Heart left ventricle (tissue), 16 donors: Measurements from ENCODE around the gene CASP8. TPM values are rescaled to one million over a fixed set of nuclear protein-coding genes. Genes with fewer than 3 reads are reported as not detected.
A peak's percentile ranks its signal among the peaks of the same experiment; 100 is the strongest.
"Not testable (repeated sequence)": the region's sequence is repeated elsewhere in the genome, so short reads cannot be mapped to it uniquely, and the experiment has no call there.

Experiments used
- ATAC-seq, 4 donors: fragments of 200-7000 bp; cut with Tn5 transposase; one replicate each; pipeline ENCODE4 v1.9.1; 2020 to 2022; ENCODE audit warnings: moderate library complexity in 4 of 4, mild to moderate bottlenecking in 3 of 4, moderate number of reproducible peaks in 1 of 4
- DNase-seq, 5 donors: peaks; one replicate each; pipeline ENCODE4 v3.0.0-alpha.2; 2020
- H3K27ac ChIP-seq, 12 donors: fragments of 200-600 bp; sonication (generic) in 4 of 12; one replicate each; pipeline versions ENCODE4 v1.5.0 to v1.8.0; 2016 to 2022; ENCODE audit warnings: mild to moderate bottlenecking in 2 of 12
- H3K27me3 ChIP-seq, 9 donors: fragments of 200-600 bp; sonication (generic) in 2 of 9; one replicate each; pipeline versions ENCODE4 v1.5.1 to v1.8.0; 2016 to 2022; ENCODE audit warnings: mild to moderate bottlenecking in 3 of 9
- H3K36me3 ChIP-seq, 9 donors: fragments of 200-600 bp; sonication (generic) in 2 of 9; one replicate each; pipeline versions ENCODE4 v1.5.0 to v1.8.0; 2018 to 2022; ENCODE audit warnings: mild to moderate bottlenecking in 2 of 9
- H3K4me1 ChIP-seq, 12 donors: fragments of 200-600 bp; sonication (generic) in 4 of 12; one replicate each; pipeline versions ENCODE4 v1.5.0 to v1.8.0; 2016 to 2022; ENCODE audit warnings: mild to moderate bottlenecking in 3 of 12
- H3K4me3 ChIP-seq, 12 donors: fragments of 200-600 bp; sonication (generic) in 4 of 12; one replicate each; pipeline versions ENCODE4 v1.5.0 to v1.8.0; 2017 to 2022; ENCODE audit warnings: mild to moderate bottlenecking in 9 of 12, moderate library complexity in 4 of 12
- H3K9me3 ChIP-seq, 12 donors: fragments of 200-600 bp; sonication (generic) in 4 of 12; one replicate each; pipeline versions ENCODE4 v1.5.0 to v1.8.0; 2016 to 2022; ENCODE audit warnings: mild to moderate bottlenecking in 1 of 12
- POLR2A ChIP-seq, 2 donors: fragments of 450-650 bp; IDR thresholded peaks; one replicate each; pipeline ENCODE4 v1.6.1; 2017; ENCODE audit warnings: antibody characterized with exemption in 2 of 2, mild to moderate bottlenecking in 2 of 2, moderate library complexity in 2 of 2
- WGBS, 4 donors: extraction: QIAGEN DNeasy Blood & Tissue Kit in 2 of 4; methylation state at CpG; one replicate each; pipeline versions ENCODE4 v1.1.5 to v1.1.7; 2013 to 2018; 5-methylcytosine and 5-hydroxymethylcytosine counted together
- intact Hi-C, 10 donors: fragments of 100-400 bp; cut with DNase I; formaldehyde crosslinking; loops; one replicate each; pipeline versions ENCODE4 v1.11.1 to v1.14.2; 2022
- polyA plus RNA-seq, 2 donors: library from polyadenylated mRNA; stranded (reverse); fragments of 200-250 nt; gene quantifications; one replicate each; pipeline ENCODE4 v1.2.3, GENCODE V29; 2013
- total RNA-seq, 9 donors: library from RNA; depleted of rRNA in 2 of 9; stranded (reverse); fragments of >200 nt in 2 of 9; fragmentation: NEBNext Ultra II Directional in 3 of 9; extraction: Animal tissue kit (Norgen Biotek cat#: 25700) in 3 of 9; gene quantifications; one replicate each; pipeline versions ENCODE4 v1.1.0 to v1.2.4, GENCODE V29; 2016 to 2023
- TF ChIP-seq, protein P1 (sequence below), 12 donors: fragments of 200-600 bp; sonication (generic) in 4 of 12; IDR thresholded peaks; one replicate each; pipeline versions ENCODE4 v1.5.0 to v1.8.0; 2018 to 2022; ENCODE audit warnings: antibody characterized with exemption in 12 of 12, mild to moderate bottlenecking in 5 of 12
- donor health status: ischemic (EF 13 %, LVEDD 7.1; RV severe dilation, severe dysfunction).
- donor health status: healthy with polysubstance abuse.
- donor health status: DM: no; HTN: yes; CAD: no.
- donor health status: DM: no; HTN: no; CAD: no.
- donor health status: ischemic (EF 25% LVEDD 6.9; RV normal size, moderate dysfunction).
- donor health status: ischemic (EF 25% LVEDD 5.7; RV mildly dilated, moderate dysfunction).
- donor health status: healthy.
- donor health status: DM: yes; HTN: yes; CAD: no.
- donor health status: ischemic (EF 35%, LVEDD 5.7; RV mildly dilated, moderate dysfunction).
- donor health status: nonischemic (EF 11% LVEDD 7.7; RV severe dilation, severe dysfunction).
- donor health status: DM: yes; HTN: yes; CAD: no.
- donor health status: PGD.
- donor health status: ischemic (EF 29% LVEDD 5.4; RV normal size, mild dysfunction).
- donor health status: nonischemic (EF 23%, LVEDD 6.1; RV moderate dilation, normal function).

Gene CASP8
- total and polyA plus RNA-seq, 11 donors, result 1.8 to 15.7 (median 2.9) TPM

- Histone ChIP-seq H3K36me3 (peaks cover 0 to 61% (median 35%) of the 10 kb centered on the region in 9 donors), H3K27ac (peak overlapping the region in 2 of 12 donors; percentile 13 to 19), H3K4me3 (no peak overlapping the region), H3K27me3 (no peaks in the 10 kb centered on the region), H3K4me1 (peaks cover 0 to 12% (median 0%) of the 10 kb centered on the region in 12 donors), H3K9me3 (no peaks in the 10 kb centered on the region)
- intact Hi-C loops, result no loop called here
- DNase-seq (no peak), ATAC-seq (no peak)
- TF ChIP-seq POLR2A (IDR thresholded peaks at IDR 0.05), result no peak
- TF ChIP-seq, protein P1, sequence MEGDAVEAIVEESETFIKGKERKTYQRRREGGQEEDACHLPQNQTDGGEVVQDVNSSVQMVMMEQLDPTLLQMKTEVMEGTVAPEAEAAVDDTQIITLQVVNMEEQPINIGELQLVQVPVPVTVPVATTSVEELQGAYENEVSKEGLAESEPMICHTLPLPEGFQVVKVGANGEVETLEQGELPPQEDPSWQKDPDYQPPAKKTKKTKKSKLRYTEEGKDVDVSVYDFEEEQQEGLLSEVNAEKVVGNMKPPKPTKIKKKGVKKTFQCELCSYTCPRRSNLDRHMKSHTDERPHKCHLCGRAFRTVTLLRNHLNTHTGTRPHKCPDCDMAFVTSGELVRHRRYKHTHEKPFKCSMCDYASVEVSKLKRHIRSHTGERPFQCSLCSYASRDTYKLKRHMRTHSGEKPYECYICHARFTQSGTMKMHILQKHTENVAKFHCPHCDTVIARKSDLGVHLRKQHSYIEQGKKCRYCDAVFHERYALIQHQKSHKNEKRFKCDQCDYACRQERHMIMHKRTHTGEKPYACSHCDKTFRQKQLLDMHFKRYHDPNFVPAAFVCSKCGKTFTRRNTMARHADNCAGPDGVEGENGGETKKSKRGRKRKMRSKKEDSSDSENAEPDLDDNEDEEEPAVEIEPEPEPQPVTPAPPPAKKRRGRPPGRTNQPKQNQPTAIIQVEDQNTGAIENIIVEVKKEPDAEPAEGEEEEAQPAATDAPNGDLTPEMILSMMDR (IDR thresholded peaks at IDR 0.05), result no peak
- 82 to 86% (median 84%) methylated on average over 3 of the region's 3 CpGs for WGBS, 4 donors
Measured at GRCh38 chr2:201280191-201281040, 20.1 kb downstream of the CASP8 start.

- TF ChIP-seq, protein P1 (IDR thresholded peaks at IDR 0.05), result no peak
- TF ChIP-seq POLR2A (IDR thresholded peaks at IDR 0.05), result no peak
- DNase-seq, result no peak
- Histone ChIP-seq H3K4me1 (peaks cover 0 to 2% (median 0%) of the 10 kb centered on the region in 12 donors), H3K9me3 (no peaks in the 10 kb centered on the region), H3K4me3 (no peak overlapping the region), H3K27ac (no peak overlapping the region), H3K36me3 (peaks cover 0 to 61% (median 25%) of the 10 kb centered on the region in 9 donors), H3K27me3 (no peaks in the 10 kb centered on the region)
- 98 to 100% (median 100%) methylated on average over 1 of the region's 1 CpG for WGBS, 4 donors
- ATAC-seq, result no peak
- intact Hi-C loops, result no loop called here
Measured at GRCh38 chr2:201285499-201285898, 25.2 kb downstream of the CASP8 start.

DNA sequence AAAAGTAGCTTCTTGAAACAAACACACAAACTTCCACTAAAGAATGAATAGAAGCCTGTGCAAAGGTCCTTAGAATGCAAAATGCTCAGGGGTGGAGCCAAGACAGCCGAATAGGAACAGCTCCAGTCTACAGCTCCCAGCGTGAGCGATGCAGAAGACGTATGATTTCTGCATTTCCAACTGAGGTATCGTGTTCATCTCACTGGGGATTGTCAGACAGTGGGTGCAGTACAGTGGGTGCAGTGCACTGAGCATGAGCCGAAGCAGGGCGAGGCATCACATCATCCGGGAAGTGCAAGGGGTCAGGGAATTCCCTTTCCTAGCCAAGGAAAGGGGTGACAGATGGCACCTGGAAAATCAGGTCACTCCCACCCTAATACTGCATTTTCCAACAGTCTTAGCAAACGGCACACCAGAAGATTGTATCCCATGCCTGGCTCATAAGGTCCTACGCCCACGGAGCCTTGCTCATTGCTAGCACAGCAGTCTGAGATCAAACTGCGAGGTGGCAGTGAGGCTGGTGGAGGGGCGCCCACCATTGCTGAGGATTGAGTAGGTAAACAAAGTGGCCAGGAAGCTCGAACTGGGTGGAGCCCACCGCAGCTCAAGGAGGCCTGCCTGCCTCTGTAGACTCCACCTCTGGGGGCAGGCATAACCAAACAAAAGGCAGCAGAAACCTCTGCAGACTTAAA, 30.3 kb downstream of the CASP8 start:
- H3K4me1 ChIP-seq, DNase-seq, intact Hi-C loops, ATAC-seq, H3K27me3 ChIP-seq, H3K4me3 ChIP-seq, H3K27ac ChIP-seq: not testable (repeated sequence)
- Histone ChIP-seq H3K36me3 (peaks cover 0 to 54% (median 31%) of the 10 kb centered on the region in 9 donors), H3K9me3 (peaks cover 0 to 15% (median 0%) of the 10 kb centered on the region in 12 donors)
- 87 to 96% (median 95%) methylated on average over 14 to 15 of the region's 15 CpGs for WGBS, 4 donors

DNA sequence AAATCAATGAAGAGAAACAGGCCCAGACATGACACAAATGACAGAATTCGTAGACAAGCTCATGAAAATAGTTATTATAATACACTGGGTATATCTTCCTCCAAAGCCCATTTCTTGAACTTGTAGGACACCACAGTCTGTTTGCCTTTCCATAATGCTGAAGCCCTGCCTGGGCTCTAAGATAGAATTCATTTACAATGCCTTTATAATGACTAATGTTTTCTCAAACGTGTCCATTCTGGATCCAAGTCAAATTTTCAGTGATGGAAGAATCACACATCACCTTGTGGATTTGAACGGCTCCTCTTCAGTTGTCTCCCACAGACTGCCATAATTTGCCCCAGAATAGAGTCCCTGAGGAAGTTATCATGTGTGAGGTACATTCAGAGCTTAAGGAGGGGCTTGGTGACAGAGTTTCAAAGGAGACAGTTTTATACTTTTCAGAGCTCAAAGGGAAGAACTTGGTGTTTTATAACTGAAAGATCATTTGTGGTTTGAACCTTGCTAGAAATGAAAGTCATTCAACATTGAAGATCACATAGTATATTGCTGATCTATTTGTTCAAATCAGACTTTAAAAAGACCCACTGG, 38.2 kb downstream of the CASP8 start:
- TF ChIP-seq, protein P1 (IDR thresholded peaks at IDR 0.05), result no peak
- TF ChIP-seq POLR2A (IDR thresholded peaks at IDR 0.05), result no peak
- no peak for ATAC-seq
- Histone ChIP-seq H3K4me1 (no peaks in the 10 kb centered on the region), H3K36me3 (peaks cover 0 to 23% (median 0%) of the 10 kb centered on the region in 9 donors), H3K27me3 (no peaks in the 10 kb centered on the region), H3K4me3 (no peak overlapping the region), H3K27ac (no peak overlapping the region), H3K9me3 (peaks cover 0 to 12% (median 0%) of the 10 kb centered on the region in 12 donors)
- intact Hi-C loops, result no loop called here
- DNase-seq, result no peak
- 47 to 80% (median 77%) methylated on average over 3 of the region's 3 CpGs for WGBS, 4 donors

GRCh38 chr2:201299929-201300328, 39.6 kb downstream of the CASP8 start:
- Histone ChIP-seq H3K36me3 (peaks cover 0 to 23% (median 0%) of the 10 kb centered on the region in 9 donors), H3K9me3 (peaks cover 0 to 19% (median 0%) of the 10 kb centered on the region in 12 donors)
- H3K27ac ChIP-seq, intact Hi-C loops, DNase-seq, H3K4me1 ChIP-seq, H3K4me3 ChIP-seq, ATAC-seq, H3K27me3 ChIP-seq: not testable (repeated sequence)
- 94 to 96% (median 95%) methylated on average over 10 to 11 of the region's 11 CpGs for WGBS, 4 donors
